Measurements from ENCODE around the gene MAOB.

DNA sequence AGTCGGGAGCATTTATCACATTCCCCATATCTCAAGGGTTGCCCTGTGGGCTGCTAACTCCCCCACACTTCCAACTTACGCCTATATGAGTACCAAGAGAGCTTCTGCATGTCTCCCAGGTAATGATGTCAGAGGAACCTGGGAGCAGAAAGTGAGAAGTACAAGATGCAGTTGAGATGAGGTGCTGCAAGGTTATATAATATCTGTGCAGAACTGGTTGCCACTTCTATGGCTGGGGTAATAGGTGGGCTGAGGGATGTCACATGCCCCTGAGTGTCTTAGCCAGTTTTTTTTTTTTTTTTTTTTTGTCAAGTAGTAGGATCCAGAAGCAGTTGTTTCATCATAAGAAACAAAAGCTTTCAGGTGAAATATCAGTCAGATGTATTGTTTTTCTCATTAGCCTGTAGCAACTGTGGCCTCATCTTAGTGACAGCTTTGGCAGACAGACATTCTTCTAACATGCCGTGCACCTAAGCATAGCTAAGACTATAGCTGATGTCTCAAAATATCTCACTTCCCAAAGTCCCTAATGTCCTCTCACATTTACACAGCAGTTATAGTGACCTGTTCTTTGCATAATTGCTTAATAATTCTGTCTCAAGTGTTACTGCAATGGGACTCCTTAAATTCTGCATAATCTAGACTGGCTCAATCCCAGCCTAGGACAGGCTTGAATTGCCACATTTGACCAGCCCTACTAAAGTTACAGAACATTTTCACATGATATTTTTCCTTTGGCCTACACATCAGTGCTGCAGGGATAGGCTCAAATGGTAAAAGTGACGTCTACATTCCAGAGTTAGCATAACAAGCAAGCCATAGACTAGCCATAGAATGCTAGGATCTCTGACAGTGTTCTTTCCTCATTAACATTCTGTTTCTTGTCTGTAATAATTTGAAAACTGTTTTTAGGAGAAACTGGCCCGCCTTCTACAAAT is 17.9 kb upstream of the MAOB start:
- TF ChIP-seq, protein P1, sequence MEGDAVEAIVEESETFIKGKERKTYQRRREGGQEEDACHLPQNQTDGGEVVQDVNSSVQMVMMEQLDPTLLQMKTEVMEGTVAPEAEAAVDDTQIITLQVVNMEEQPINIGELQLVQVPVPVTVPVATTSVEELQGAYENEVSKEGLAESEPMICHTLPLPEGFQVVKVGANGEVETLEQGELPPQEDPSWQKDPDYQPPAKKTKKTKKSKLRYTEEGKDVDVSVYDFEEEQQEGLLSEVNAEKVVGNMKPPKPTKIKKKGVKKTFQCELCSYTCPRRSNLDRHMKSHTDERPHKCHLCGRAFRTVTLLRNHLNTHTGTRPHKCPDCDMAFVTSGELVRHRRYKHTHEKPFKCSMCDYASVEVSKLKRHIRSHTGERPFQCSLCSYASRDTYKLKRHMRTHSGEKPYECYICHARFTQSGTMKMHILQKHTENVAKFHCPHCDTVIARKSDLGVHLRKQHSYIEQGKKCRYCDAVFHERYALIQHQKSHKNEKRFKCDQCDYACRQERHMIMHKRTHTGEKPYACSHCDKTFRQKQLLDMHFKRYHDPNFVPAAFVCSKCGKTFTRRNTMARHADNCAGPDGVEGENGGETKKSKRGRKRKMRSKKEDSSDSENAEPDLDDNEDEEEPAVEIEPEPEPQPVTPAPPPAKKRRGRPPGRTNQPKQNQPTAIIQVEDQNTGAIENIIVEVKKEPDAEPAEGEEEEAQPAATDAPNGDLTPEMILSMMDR (IDR thresholded peaks at IDR 0.05) = no peak
- no peak for TF ChIP-seq POLR2A (IDR thresholded peaks at IDR 0.05)
